GM18520 (cell line): Measurements from ENCODE around the gene ZSCAN4.
A peak's percentile ranks its signal among the peaks of the same experiment; 100 is the strongest.

Experiments used
- ATAC-seq: cut with Tn5 transposase; IDR thresholded peaks from one replicate; pipeline ENCODE4 v1.9.1; 2021; ENCODE audit not compliant: unreplicated experiment

Gene ZSCAN4

DNA sequence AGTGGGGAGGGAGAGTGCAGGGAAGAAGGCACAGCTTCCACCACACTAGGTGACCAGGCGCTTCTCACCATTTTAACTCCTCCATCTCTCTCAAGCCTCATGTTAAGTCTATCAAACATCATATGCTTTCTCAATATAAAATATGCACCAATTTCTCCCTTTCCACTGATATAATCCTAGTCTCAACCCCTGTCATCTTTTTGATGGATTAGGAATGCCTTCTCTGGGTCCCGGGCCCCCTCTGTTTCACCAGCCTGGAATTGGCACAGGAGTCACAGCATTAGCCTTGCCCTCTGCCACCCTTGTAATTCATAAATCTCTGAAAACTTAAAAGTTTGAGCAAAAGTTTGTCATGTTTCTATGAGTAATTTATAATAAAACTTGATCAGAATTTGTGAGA lies at the start of gene ZSCAN4:
TSS of gene ZSCAN4 (plus strand) at position 301 of the 400 bp plus-strand sequence. CDS start 7,211 bp downstream, outside the sequence.
- no peak for ATAC-seq

DNA sequence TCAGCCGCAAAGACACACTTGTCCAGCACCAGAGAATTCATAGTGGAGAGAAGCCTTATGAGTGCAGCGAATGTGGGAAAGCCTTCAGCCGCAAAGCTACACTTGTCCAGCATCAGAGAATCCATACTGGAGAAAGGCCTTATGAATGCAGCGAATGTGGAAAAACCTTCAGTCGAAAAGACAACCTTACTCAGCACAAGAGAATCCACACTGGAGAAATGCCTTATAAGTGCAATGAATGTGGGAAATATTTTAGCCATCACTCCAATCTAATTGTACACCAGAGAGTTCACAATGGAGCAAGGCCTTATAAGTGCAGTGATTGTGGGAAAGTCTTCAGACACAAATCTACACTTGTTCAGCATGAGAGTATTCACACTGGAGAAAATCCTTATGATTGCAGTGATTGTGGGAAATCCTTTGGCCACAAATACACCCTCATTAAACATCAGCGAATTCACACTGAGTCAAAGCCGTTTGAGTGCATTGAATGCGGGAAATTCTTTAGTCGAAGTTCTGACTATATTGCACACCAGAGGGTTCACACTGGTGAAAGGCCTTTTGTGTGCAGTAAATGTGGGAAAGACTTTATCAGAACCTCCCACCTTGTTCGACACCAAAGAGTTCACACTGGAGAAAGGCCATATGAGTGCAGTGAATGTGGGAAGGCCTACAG lies 47.9 kb upstream of the ZSCAN4 start:
- no peak for ATAC-seq

GRCh38 chr19:57623091-57623490 lies 45.6 kb upstream of the ZSCAN4 start:
- ATAC-seq = no peak

- peak; percentile 95 for ATAC-seq
These were observed 35.5 kb upstream of the ZSCAN4 start, which contains the start of gene ZNF211 for GRCh38 chr19:57632987-57633831. ZNF211 (plus strand) TSS chr19:57633168; CDS start chr19:57633347, 179 bp downstream.

DNA sequence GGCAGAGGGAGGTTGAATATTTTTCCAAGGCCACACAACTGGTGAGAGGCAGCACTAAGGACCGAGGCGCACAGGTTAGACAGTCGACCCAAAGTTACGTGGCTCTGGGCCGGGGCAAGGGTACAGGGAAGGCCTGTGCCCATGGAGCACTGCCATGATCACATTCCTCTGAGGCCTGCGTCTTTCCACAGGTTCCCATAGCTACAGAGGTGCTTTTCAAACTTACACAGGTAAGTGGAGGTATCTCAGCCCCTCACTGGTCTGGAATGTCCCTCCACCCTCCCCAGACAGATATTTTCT lies 35.0 kb upstream of the ZSCAN4 start:
- no peak for ATAC-seq

DNA sequence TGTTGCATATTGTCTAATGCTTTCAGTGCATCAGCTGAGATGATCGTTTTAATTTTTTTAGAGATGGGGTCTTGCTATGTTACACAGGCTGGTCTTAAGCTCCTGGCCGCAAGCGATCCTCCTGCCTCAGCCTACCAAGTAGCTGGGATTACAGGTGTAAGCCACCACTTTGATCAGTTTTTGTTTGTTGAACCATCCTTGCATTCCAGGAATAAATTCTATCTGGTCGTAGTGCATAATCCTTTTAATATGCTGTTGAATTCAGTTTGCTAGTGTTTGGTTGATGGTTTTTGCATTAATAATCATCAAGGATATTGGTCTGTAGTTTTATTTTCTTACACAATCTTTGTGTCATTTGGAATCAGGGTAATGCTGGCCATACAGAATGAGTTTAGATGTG lies 31.4 kb upstream of the ZSCAN4 start:
- ATAC-seq = no peak

DNA sequence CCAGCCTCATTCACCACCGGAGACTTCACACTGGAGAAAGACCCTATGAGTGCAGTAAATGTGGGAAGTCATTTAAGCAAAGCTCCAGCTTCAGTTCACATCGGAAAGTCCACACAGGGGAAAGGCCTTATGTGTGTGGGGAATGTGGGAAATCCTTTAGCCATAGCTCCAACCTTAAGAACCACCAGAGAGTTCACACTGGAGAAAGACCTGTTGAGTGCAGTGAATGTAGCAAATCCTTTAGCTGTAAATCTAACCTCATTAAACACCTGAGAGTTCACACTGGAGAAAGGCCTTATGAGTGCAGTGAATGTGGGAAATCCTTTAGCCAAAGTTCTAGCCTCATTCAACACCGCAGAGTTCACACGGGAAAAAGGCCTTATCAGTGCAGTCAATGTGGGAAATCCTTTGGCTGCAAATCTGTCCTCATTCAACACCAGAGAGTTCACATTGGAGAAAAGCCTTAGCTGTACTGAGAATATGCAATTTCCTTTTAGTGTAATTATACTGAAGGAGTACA lies 27.0 kb upstream of the ZSCAN4 start:
- no peak for ATAC-seq

DNA sequence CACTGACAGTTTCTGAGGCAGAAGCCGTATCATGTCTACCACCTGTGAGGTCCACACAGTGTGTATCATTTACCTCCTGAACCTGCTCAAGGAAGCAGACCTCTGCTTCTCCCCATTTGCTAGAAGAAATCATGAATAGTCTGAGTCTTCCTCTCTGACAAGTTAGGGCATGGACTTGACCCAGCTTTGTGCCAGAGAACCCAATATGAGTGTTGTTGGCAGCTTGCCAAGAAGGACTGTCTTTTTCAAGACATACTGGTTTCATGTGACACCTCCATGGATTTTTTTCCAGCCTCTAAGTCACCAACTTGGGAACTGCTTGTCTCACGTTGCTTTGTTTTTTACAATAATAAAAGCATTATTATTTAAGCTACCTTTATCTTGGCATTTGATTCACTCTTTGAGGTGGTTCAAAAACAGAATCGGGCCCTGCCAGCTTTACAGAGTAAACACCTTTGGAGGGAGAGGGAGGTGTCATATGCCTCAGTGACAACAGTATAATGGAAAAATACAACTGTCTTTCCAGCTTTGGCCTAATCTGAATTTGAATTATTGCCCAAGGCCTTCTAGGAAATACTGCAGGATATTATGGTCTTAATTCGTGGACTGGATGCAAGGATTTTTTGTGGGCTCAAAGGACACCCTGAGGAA lies 26.2 kb upstream of the ZSCAN4 start:
- no peak for ATAC-seq

- ATAC-seq = no peak
These were observed 25.0 kb upstream of the ZSCAN4 start for GRCh38 chr19:57643734-57644133.

GRCh38 chr19:57648331-57649003 lies 20.3 kb upstream of the ZSCAN4 start:
- no peak for ATAC-seq

- ATAC-seq = no peak
These were observed 17.1 kb upstream of the ZSCAN4 start for GRCh38 chr19:57651654-57651996.

- no peak for ATAC-seq
These were observed 15.0 kb upstream of the ZSCAN4 start for GRCh38 chr19:57653689-57654088.

GRCh38 chr19:57655443-57655842 lies 13.3 kb upstream of the ZSCAN4 start:
- no peak for ATAC-seq

DNA sequence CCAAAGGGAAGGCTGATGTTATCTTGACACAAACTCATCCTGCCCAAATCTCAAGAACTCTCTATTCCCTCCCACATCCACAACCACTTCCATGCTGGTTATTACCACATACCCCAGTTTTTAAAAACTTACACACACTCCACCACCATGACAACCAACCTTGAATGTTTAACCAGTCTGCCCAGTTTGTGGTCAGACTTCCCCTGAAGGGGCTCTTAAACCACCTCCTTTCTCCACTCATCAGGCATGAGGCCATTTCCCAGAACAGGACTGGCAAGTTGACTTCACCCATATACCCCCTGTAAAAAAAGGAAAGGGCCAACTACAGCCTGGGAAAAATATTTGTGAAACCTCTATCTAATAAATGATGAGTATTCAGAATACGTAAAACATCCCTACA lies 12.4 kb upstream of the ZSCAN4 start:
- ATAC-seq = no peak

GRCh38 chr19:57664269-57665127 lies 4.2 kb upstream of the ZSCAN4 start:
- ATAC-seq = no peak

GRCh38 chr19:57665261-57665806 lies 3.4 kb upstream of the ZSCAN4 start:
- ATAC-seq = no peak

DNA sequence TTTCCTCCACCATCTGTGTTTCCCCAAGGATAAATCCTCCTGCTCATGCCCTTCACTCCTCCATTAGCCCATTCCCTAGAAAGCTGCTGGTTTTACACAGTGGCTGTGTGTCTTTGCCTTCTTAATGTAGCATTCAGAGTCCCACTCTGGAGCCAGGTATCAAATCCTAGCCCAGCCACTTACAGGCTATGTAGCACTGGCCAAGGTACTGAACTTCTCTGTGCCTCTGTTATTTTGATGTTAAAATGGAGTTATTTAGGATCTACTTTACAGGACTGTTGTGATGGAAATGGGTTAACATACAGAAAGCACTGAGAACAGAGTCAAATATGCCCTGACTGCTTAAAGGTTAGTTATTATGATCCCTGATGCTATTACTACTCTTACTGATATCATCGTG lies 1.5 kb upstream of the ZSCAN4 start:
- ATAC-seq = no peak

- no peak for ATAC-seq
These were observed 2.6 kb downstream of the ZSCAN4 start for GRCh38 chr19:57671124-57671895.

- ATAC-seq = no peak
These were observed 3.7 kb downstream of the ZSCAN4 start for GRCh38 chr19:57672466-57672865.
